HG03469 (cell line): ENCODE measurements around the gene ZBTB14.

Experiments used
- ATAC-seq: cut with Tn5 transposase; IDR thresholded peaks from one replicate; pipeline ENCODE4 v1.9.1; 2021; ENCODE audit warnings: mild to moderate bottlenecking, moderate library complexity, moderate number of reproducible peaks; ENCODE audit not compliant: unreplicated experiment

Gene ZBTB14

DNA sequence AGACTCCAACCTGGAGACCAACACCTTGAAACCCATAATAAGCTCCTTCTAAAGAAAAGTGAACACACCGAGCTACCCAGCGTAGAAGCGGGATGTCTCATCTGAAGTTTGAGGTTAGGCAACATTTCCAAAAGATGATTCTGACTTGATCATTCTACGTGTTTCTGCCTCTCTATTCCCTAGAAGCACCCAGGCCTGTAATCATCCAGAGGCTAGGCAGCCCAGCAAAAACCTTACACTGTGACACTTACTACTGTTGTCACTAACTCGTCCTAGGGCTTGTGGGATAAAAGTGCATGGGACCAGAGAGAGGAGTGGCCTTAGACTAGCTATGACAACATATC is 1.4 kb downstream of the ZBTB14 start:
- no peak for ATAC-seq

- ATAC-seq: peak; percentile 68
These were observed 7.0 kb downstream of the ZBTB14 start for GRCh38 chr18:5288517-5288935.

DNA sequence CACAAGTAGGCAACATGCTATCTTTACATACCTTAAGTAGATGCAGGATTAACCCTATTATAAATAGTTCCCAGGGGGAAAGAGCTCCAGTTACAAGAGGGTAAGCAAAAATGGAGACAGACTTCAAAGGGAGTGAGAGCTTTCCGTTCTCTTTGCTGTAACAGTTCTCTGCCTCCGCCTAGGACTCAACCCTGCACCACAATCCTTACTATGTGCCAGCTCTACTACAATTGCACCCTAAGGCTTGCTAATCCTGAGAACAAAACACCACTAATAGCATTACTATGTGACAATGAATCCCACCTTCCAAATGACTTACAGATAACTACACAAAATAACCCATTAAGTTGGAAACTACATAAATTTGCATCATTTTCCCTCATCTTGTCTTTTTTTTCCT is 7.7 kb downstream of the ZBTB14 start:
- ATAC-seq: no peak

- ATAC-seq: no peak
These were observed 9.0 kb downstream of the ZBTB14 start for GRCh38 chr18:5286525-5286924.

- ATAC-seq: no peak
These were observed 10.2 kb downstream of the ZBTB14 start for GRCh38 chr18:5285326-5285725.

GRCh38 chr18:5284808-5285207 is 10.7 kb downstream of the ZBTB14 start:
- ATAC-seq: no peak

- no peak for ATAC-seq
These were observed 12.8 kb downstream of the ZBTB14 start for GRCh38 chr18:5282770-5283169.

DNA sequence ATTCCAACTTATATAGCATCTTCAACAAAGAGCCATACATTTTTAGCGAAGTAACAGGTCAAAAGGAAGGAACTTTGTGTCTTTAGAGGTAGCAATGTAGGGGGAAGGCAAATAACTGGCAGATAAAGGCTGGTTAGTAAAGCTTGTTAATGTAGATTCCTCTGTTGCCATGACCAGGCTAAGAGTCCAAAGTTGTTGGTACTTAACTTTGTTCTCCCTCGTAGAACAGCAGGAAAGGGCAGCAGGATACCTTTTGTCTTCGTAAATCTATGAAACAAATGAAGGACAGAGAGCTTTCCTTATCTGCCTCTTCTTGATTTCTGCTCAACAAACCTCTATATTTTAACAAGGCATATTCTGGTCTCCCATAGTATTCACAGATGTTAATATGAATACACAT is 18.6 kb downstream of the ZBTB14 start:
- ATAC-seq: no peak

- ATAC-seq: no peak
These were observed 19.7 kb downstream of the ZBTB14 start for GRCh38 chr18:5275872-5276271.

DNA sequence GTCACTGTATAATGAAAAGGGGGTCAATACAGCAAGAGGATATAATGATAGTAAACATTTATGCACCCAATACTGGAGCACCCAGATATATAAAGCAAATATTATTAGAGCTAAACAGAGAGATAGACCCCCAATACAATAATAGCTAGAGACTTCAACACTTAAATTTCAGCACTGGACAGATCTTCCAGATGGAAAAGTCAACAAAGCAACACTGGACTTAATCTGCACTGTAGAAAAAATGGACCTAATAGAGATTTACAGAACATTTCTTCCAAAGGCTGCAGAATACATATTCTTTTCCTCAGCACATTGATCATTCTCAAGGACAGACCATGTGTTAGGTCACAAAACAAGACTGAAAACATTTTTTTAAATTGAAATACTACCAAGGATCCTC is 26.7 kb downstream of the ZBTB14 start:
- ATAC-seq: no peak

- no peak for ATAC-seq
These were observed 28.8 kb downstream of the ZBTB14 start for GRCh38 chr18:5266721-5267120.

- peak; percentile 41 for ATAC-seq
These were observed 41.6 kb downstream of the ZBTB14 start for GRCh38 chr18:5253910-5254309.

GRCh38 chr18:5251117-5251516 is 44.4 kb downstream of the ZBTB14 start:
- no peak for ATAC-seq

- ATAC-seq: no peak
These were observed 44.9 kb downstream of the ZBTB14 start for GRCh38 chr18:5250603-5251002.

GRCh38 chr18:5244941-5245340 is 50.6 kb downstream of the ZBTB14 start:
- ATAC-seq: no peak

- ATAC-seq: no peak
These were observed 56.1 kb downstream of the ZBTB14 start for GRCh38 chr18:5239447-5239846.
